Measurements from ENCODE around the gene CDK6. TPM values are rescaled to one million over a fixed set of nuclear protein-coding genes. Genes with fewer than 3 reads are reported as not detected.

The CDK6 gene
- total RNA-seq, 2 donors from 2014 or later = 13.6 to 39.9 TPM

DNA sequence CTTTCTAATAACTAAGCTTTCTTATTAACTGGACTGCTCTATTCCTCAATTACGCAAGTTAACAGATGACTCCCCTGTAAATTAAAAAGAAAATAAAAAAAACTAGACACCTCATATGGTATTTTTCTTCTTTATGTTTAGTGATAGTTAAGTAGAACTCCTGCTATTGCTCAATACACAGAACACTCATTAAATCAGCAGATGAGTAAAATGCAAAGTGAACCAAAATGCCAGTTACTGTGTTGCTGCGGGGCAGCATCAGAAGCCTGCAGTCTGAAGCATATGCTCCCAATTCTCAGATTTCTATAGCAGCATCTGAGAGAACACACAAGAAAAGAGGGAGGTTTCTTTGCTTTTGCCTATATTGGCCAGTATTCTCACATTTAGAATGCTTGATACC is 28.4 kb downstream of the CDK6 start:
- H3K4me1 ChIP-seq (replicated peaks) = no peaks in the 10 kb centered on the region
- intact Hi-C loops (cut with DNase I) = no loop called here
- TF ChIP-seq, protein P1, sequence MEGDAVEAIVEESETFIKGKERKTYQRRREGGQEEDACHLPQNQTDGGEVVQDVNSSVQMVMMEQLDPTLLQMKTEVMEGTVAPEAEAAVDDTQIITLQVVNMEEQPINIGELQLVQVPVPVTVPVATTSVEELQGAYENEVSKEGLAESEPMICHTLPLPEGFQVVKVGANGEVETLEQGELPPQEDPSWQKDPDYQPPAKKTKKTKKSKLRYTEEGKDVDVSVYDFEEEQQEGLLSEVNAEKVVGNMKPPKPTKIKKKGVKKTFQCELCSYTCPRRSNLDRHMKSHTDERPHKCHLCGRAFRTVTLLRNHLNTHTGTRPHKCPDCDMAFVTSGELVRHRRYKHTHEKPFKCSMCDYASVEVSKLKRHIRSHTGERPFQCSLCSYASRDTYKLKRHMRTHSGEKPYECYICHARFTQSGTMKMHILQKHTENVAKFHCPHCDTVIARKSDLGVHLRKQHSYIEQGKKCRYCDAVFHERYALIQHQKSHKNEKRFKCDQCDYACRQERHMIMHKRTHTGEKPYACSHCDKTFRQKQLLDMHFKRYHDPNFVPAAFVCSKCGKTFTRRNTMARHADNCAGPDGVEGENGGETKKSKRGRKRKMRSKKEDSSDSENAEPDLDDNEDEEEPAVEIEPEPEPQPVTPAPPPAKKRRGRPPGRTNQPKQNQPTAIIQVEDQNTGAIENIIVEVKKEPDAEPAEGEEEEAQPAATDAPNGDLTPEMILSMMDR (IDR thresholded peaks at IDR 0.05) = no peak
- TF ChIP-seq POLR2A (IDR thresholded peaks at IDR 0.05) = no peak
- TF ChIP-seq POLR2AphosphoS5 (IDR thresholded peaks at IDR 0.05) = no peak
- DNase-seq (ENCODE audit: low spot score) = no peak
- no peaks in the 10 kb centered on the region for H3K36me3 ChIP-seq
- WGBS = 99% methylated on average over 2 of the region's 2 CpGs
- H3K9me3 ChIP-seq = no peaks in the 10 kb centered on the region
- H3K4me3 ChIP-seq = no peak overlapping the region
- no peak overlapping the region for H3K27ac ChIP-seq
- H3K27me3 ChIP-seq (replicated peaks; ENCODE audit: insufficient read depth) = no peaks in the 10 kb centered on the region

DNA sequence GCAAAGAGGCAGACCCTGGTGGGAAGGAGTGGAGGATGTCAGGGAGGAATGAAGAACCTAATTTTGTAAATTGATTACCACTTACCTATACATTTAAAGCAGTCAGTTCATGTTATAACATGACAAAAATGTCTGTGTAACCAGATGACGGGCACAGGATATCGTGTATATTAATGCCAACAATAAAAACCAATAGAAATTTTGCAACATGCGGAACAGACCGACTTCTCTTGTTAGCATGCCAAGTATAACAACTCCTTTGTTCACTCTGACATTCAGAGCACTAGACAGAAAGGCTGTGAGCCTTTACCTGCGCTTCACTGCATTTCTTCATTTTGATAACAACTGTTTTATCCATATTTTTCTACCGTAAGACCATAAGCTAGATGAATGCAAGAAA is 29.9 kb downstream of the CDK6 start:
- H3K4me1 ChIP-seq (replicated peaks) = no peaks in the 10 kb centered on the region
- 45% methylated on average over 6 of the region's 6 CpGs for WGBS
- peak; percentile 49 for DNase-seq (ENCODE audit: low spot score)
- H3K27me3 ChIP-seq (replicated peaks; ENCODE audit: insufficient read depth) = no peaks in the 10 kb centered on the region
- H3K9me3 ChIP-seq = no peaks in the 10 kb centered on the region
- no peaks in the 10 kb centered on the region for H3K36me3 ChIP-seq
- TF ChIP-seq, protein P1 (IDR thresholded peaks at IDR 0.05) = no peak
- peak; percentile 88 for TF ChIP-seq POLR2AphosphoS5 (IDR thresholded peaks at IDR 0.05)
- no peak overlapping the region for H3K4me3 ChIP-seq
- peak overlapping the region; percentile 41 to 42 for H3K27ac ChIP-seq
- intact Hi-C loops (cut with DNase I) = no loop called here

DNA sequence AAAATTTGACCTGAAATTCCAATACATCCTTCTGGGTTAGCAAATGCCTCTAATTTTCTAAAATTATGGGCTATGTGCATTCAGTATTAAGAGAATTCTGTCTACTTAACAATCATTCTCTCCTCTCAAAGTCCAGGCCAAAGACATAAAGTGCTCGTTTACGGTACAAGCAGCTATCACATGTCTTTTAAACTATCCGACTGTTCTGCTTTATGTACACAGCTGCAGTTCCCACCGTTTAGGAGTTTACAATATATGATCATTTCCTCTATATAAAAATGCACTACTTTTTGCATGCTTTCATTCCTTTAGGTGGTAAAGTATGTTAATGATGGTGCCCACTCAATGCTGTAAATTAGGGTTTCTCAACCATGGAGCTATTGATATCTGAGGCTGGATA is 34.0 kb downstream of the CDK6 start:
- no peaks in the 10 kb centered on the region for H3K36me3 ChIP-seq
- 27% methylated on average over 4 of the region's 4 CpGs for WGBS
- no peak overlapping the region for H3K4me3 ChIP-seq
- peak; percentile 65 for DNase-seq (ENCODE audit: low spot score)
- H3K27ac ChIP-seq = peak overlapping the region in 1 of 2 donors; percentile 60
- H3K4me1 ChIP-seq (replicated peaks) = peaks cover 3% of the 10 kb centered on the region
- H3K27me3 ChIP-seq (replicated peaks; ENCODE audit: insufficient read depth) = no peaks in the 10 kb centered on the region
- H3K9me3 ChIP-seq = no peaks in the 10 kb centered on the region
- TF ChIP-seq, protein P1 (IDR thresholded peaks at IDR 0.05) = no peak
- peak; percentile 95 for TF ChIP-seq POLR2AphosphoS5 (IDR thresholded peaks at IDR 0.05)
- intact Hi-C loops (cut with DNase I) = no loop called here

DNA sequence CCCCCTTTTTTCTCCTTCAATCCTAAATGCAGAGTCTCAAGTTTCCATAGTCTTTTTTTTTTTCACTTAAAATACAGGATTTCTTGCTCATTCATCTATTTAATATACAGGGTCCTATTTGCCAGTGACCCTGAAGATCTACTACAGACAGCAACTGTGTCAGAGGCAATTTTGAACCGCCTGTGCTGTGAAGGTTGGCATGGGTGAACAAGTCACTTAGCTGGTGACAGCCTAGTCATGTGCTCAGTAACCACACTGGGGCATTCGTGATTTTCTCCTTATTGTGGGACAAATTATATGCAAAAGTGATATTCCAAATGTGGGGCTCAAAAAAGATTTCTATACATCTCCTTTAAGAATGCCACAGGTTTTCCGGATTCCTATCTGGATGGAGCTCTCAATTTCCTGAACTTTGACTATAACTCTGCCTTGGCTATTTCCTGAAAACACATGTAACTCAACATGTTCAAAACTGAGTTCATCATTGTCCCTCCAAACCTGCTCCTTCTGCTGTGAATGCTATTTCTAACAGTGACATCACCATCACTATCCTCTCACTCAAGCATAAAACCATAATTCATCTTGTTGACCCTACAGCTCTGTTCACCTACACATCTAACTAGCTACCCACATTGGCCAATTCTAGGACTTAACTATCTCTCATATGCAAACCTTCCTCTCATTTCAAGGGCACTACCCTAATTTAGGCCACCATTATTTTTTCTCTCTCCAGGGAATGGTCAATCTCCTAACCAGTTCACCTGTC is 36.7 kb downstream of the CDK6 start:
- no peak for DNase-seq (ENCODE audit: low spot score)
- Histone ChIP-seq H3K27ac (no peak overlapping the region), H3K36me3 (no peaks in the 10 kb centered on the region), H3K9me3 (no peaks in the 10 kb centered on the region), H3K27me3 (replicated peaks; ENCODE audit: insufficient read depth) (no peaks in the 10 kb centered on the region), H3K4me3 (no peak overlapping the region), H3K4me1 (replicated peaks) (peaks cover 3% of the 10 kb centered on the region)
- TF ChIP-seq POLR2AphosphoS5 (IDR thresholded peaks at IDR 0.05) (no peak), POLR2A (IDR thresholded peaks at IDR 0.05) (no peak)
- TF ChIP-seq, protein P1 (IDR thresholded peaks at IDR 0.05) = no peak
- 89% methylated on average over 3 of the region's 3 CpGs for WGBS
- intact Hi-C loops (cut with DNase I) = no loop called here

Data from prostate gland (tissue), 2 donors.